H1 (cell line): ENCODE data around the gene AP4M1. TPM values are rescaled to one million over a fixed set of nuclear protein-coding genes. Genes with fewer than 3 reads are reported as not detected.

Source experiments
- CREB1 ChIP-seq: IDR thresholded peaks from 2 replicates; pipeline ENCODE4 v1.6.1; 2012; ENCODE audit warnings: inconsistent platforms
- PHF8 ChIP-seq: fragments of 200-600 bp; sonication (generic); conservative IDR thresholded peaks from 2 replicates; pipeline ENCODE4 v1.7.1; 2012; ENCODE audit warnings: low read depth, mild to moderate bottlenecking, inconsistent platforms, low read length, moderate library complexity
- POLR2A ChIP-seq, 2 experiments: IDR thresholded peaks; 1 replicate in 1 of 2; 2 replicates in 1 of 2; pipeline ENCODE4 v1.6.1; 2011; ENCODE audit warnings: low read depth in 2 of 2, low read length in 2 of 2, mild to moderate bottlenecking in 2 of 2; ENCODE audit errors: control extremely low read depth in 1 of 2
- RAD21 ChIP-seq, 2 experiments: IDR thresholded peaks in 1 of 2; conservative IDR thresholded peaks in 1 of 2; 2 replicates each; pipeline ENCODE4 v1.6.1; 2011; ENCODE audit warnings: low read depth in 2 of 2, low read length in 2 of 2, improper control_type of control experiment in 1 of 2, inconsistent platforms in 1 of 2, mild to moderate bottlenecking in 1 of 2, moderate library complexity in 1 of 2
- polyA plus RNA-seq, 7 experiments: library from polyadenylated mRNA; depleted of rRNA in 3 of 7; stranded (reverse) in 5 of 7; unstranded in 2 of 7; fragments of >200 nt in 5 of 7; fragments of 200-250 nt in 2 of 7; gene quantifications; 1 replicate in 5 of 7; 2 replicates in 1 of 7; 4 replicates in 1 of 7; pipeline versions ENCODE4 v1.2.1 to v1.2.3, GENCODE V29; 2011 to 2013; ENCODE audit warnings: missing spikeins in 2 of 7, mixed read lengths in 2 of 7
- total RNA-seq: library from RNA; stranded (reverse); fragmentation: NEBNext Ultra II Directional; extraction: Animal tissue kit (Norgen Biotek cat#: 25700); gene quantifications from 2 replicates; pipeline ENCODE4 v1.2.1, GENCODE V29; 2021
- TF ChIP-seq, protein P1 (sequence below): fragments of 300-600 bp; sonication (generic); IDR thresholded peaks from 2 replicates; pipeline ENCODE4 v1.7.1; 2012; ENCODE audit warnings: low read length, moderate library complexity, mild to moderate bottlenecking, inconsistent platforms; ENCODE audit not compliant: insufficient replicate concordance

The AP4M1 gene
- total and polyA plus RNA-seq, 2 of the 8 experiments (the other 6 are each of a cell fraction or from before 2014, with no cell fraction given), result 15.2 to 16.6 TPM

GRCh38 chr7:100057006-100057405 lies 44.4 kb upstream of the AP4M1 start (continued):
- TF ChIP-seq, protein P1, sequence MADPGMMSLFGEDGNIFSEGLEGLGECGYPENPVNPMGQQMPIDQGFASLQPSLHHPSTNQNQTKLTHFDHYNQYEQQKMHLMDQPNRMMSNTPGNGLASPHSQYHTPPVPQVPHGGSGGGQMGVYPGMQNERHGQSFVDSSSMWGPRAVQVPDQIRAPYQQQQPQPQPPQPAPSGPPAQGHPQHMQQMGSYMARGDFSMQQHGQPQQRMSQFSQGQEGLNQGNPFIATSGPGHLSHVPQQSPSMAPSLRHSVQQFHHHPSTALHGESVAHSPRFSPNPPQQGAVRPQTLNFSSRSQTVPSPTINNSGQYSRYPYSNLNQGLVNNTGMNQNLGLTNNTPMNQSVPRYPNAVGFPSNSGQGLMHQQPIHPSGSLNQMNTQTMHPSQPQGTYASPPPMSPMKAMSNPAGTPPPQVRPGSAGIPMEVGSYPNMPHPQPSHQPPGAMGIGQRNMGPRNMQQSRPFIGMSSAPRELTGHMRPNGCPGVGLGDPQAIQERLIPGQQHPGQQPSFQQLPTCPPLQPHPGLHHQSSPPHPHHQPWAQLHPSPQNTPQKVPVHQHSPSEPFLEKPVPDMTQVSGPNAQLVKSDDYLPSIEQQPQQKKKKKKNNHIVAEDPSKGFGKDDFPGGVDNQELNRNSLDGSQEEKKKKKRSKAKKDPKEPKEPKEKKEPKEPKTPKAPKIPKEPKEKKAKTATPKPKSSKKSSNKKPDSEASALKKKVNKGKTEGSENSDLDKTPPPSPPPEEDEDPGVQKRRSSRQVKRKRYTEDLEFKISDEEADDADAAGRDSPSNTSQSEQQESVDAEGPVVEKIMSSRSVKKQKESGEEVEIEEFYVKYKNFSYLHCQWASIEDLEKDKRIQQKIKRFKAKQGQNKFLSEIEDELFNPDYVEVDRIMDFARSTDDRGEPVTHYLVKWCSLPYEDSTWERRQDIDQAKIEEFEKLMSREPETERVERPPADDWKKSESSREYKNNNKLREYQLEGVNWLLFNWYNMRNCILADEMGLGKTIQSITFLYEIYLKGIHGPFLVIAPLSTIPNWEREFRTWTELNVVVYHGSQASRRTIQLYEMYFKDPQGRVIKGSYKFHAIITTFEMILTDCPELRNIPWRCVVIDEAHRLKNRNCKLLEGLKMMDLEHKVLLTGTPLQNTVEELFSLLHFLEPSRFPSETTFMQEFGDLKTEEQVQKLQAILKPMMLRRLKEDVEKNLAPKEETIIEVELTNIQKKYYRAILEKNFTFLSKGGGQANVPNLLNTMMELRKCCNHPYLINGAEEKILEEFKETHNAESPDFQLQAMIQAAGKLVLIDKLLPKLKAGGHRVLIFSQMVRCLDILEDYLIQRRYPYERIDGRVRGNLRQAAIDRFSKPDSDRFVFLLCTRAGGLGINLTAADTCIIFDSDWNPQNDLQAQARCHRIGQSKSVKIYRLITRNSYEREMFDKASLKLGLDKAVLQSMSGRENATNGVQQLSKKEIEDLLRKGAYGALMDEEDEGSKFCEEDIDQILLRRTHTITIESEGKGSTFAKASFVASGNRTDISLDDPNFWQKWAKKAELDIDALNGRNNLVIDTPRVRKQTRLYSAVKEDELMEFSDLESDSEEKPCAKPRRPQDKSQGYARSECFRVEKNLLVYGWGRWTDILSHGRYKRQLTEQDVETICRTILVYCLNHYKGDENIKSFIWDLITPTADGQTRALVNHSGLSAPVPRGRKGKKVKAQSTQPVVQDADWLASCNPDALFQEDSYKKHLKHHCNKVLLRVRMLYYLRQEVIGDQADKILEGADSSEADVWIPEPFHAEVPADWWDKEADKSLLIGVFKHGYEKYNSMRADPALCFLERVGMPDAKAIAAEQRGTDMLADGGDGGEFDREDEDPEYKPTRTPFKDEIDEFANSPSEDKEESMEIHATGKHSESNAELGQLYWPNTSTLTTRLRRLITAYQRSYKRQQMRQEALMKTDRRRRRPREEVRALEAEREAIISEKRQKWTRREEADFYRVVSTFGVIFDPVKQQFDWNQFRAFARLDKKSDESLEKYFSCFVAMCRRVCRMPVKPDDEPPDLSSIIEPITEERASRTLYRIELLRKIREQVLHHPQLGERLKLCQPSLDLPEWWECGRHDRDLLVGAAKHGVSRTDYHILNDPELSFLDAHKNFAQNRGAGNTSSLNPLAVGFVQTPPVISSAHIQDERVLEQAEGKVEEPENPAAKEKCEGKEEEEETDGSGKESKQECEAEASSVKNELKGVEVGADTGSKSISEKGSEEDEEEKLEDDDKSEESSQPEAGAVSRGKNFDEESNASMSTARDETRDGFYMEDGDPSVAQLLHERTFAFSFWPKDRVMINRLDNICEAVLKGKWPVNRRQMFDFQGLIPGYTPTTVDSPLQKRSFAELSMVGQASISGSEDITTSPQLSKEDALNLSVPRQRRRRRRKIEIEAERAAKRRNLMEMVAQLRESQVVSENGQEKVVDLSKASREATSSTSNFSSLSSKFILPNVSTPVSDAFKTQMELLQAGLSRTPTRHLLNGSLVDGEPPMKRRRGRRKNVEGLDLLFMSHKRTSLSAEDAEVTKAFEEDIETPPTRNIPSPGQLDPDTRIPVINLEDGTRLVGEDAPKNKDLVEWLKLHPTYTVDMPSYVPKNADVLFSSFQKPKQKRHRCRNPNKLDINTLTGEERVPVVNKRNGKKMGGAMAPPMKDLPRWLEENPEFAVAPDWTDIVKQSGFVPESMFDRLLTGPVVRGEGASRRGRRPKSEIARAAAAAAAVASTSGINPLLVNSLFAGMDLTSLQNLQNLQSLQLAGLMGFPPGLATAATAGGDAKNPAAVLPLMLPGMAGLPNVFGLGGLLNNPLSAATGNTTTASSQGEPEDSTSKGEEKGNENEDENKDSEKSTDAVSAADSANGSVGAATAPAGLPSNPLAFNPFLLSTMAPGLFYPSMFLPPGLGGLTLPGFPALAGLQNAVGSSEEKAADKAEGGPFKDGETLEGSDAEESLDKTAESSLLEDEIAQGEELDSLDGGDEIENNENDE, result no peak
- no peak for TF ChIP-seq PHF8
- no peak for TF ChIP-seq CREB1
- TF ChIP-seq RAD21 (IDR thresholded peaks at IDR 0.05 in 1 of 2, conservative IDR thresholded peaks at IDR 0.05 in 1 of 2; ENCODE audit: low read depth in 2 of 2, low read length in 2 of 2), result no peak
- TF ChIP-seq POLR2A (IDR thresholded peaks at IDR 0.05; ENCODE audit: control extremely low read depth in 1 of 2, low read depth in 2 of 2, low read length in 2 of 2), result no peak
- TF ChIP-seq, all 59 proteins: peak for 0
